Vagina (tissue), 2 donors: ENCODE measurements around the gene IZUMO2. TPM values are rescaled to one million over a fixed set of nuclear protein-coding genes. Genes with fewer than 3 reads are reported as not detected.

Experiments used
- DNase-seq, 2 donors: peaks; one replicate each; pipeline ENCODE4 v3.0.0-alpha.2; 2017; ENCODE audit errors: extremely low spot score in 2 of 2
- H3K27ac ChIP-seq: fragments of 200-600 bp; sonication (generic); one replicate; pipeline ENCODE4 v1.5.1; 2019
- H3K27me3 ChIP-seq: fragments of 200-600 bp; sonication (generic); one replicate; pipeline ENCODE4 v1.5.1; 2019
- H3K36me3 ChIP-seq, 2 donors: fragments of 200-600 bp; sonication (generic); one replicate each; pipeline ENCODE4 v1.5.1; 2017 to 2019
- H3K4me1 ChIP-seq: fragments of 200-600 bp; sonication (generic); one replicate; pipeline ENCODE4 v1.5.1; 2019
- H3K4me3 ChIP-seq, 2 donors: fragments of 200-600 bp; sonication (generic); 1 replicate in 1 of 2; 2 replicates in 1 of 2; pipeline ENCODE4 v1.5.1; 2016 to 2019
- H3K9me3 ChIP-seq: fragments of 200-600 bp; sonication (generic); one replicate; pipeline ENCODE4 v1.5.1; 2019
- CTCF ChIP-seq, 3 experiments: fragments of 450-650 bp in 2 of 3; fragments of 200-600 bp in 1 of 3; sonication (generic) in 1 of 3; IDR thresholded peaks; one replicate each; pipeline ENCODE4 v1.5.1; 2017 to 2019; ENCODE audit warnings: antibody characterized with exemption in 3 of 3, mild to moderate bottlenecking in 2 of 3, moderate library complexity in 2 of 3
- POLR2A ChIP-seq, 2 donors: fragments of 450-650 bp; IDR thresholded peaks; one replicate each; pipeline ENCODE4 v1.6.1; 2017; ENCODE audit warnings: antibody characterized with exemption in 2 of 2, mild to moderate bottlenecking in 2 of 2, moderate library complexity in 2 of 2
- POLR2AphosphoS5 ChIP-seq, 2 donors: sonication (generic); formaldehyde crosslinking; IDR thresholded peaks; one replicate each; pipeline ENCODE4 v1.9.0; 2017; ENCODE audit warnings: antibody characterized with exemption in 2 of 2, mild to moderate bottlenecking in 2 of 2, low read depth in 1 of 2; ENCODE audit not compliant: insufficient read depth in 1 of 2
- intact Hi-C: fragments of 100-400 bp; cut with DNase I; formaldehyde crosslinking; loops from one replicate; pipeline ENCODE4 v1.15.1; 2023
- total RNA-seq: library from RNA; depleted of rRNA; stranded (reverse); fragments of >200 nt; gene quantifications from one replicate; pipeline ENCODE4 v1.2.3, GENCODE V29; 2016

IZUMO2 gene
- total RNA-seq, 1 donor from 2014 or later, result not detected

- no peaks in the 10 kb centered on the region for H3K27me3 ChIP-seq
Measured at GRCh38 chr19:50199259-50199555, 36.1 kb upstream of the IZUMO2 start.

GRCh38 chr19:50198431-50199258 is 35.6 kb upstream of the IZUMO2 start:
- H3K4me3 ChIP-seq, result no peak overlapping the region
- intact Hi-C loops, result no loop called here
- TF ChIP-seq POLR2AphosphoS5 (IDR thresholded peaks at IDR 0.05; ENCODE audit: insufficient read depth in 1 of 2, low read depth in 1 of 2), result no peak
- no peak for TF ChIP-seq CTCF (IDR thresholded peaks at IDR 0.05)
- TF ChIP-seq POLR2A (IDR thresholded peaks at IDR 0.05), result no peak
- no peaks in the 10 kb centered on the region for H3K36me3 ChIP-seq
- H3K27me3 ChIP-seq, result no peaks in the 10 kb centered on the region
- no peak for DNase-seq
- no peak overlapping the region for H3K27ac ChIP-seq
- H3K9me3 ChIP-seq, result no peaks in the 10 kb centered on the region
- peaks cover 18% of the 10 kb centered on the region for H3K4me1 ChIP-seq

More at GRCh38 chr19:50199259-50199555, 36.1 kb upstream of the IZUMO2 start:
- Histone ChIP-seq H3K4me1 (peaks cover 20% of the 10 kb centered on the region), H3K4me3 (no peak overlapping the region), H3K27ac (no peak overlapping the region), H3K36me3 (no peaks in the 10 kb centered on the region), H3K9me3 (no peaks in the 10 kb centered on the region)
- no peak for TF ChIP-seq POLR2AphosphoS5 (IDR thresholded peaks at IDR 0.05; ENCODE audit: insufficient read depth in 1 of 2, low read depth in 1 of 2)
- no peak for TF ChIP-seq POLR2A (IDR thresholded peaks at IDR 0.05)
- TF ChIP-seq CTCF (IDR thresholded peaks at IDR 0.05), result no peak
- no peak for DNase-seq
- intact Hi-C loops, result no loop called here

- Histone ChIP-seq H3K27ac (no peak overlapping the region), H3K9me3 (no peaks in the 10 kb centered on the region), H3K4me3 (no peak overlapping the region), H3K4me1 (peaks cover 11% of the 10 kb centered on the region), H3K36me3 (no peaks in the 10 kb centered on the region), H3K27me3 (no peaks in the 10 kb centered on the region)
- TF ChIP-seq CTCF (IDR thresholded peaks at IDR 0.05) (no peak), POLR2A (IDR thresholded peaks at IDR 0.05) (no peak), POLR2AphosphoS5 (IDR thresholded peaks at IDR 0.05; ENCODE audit: insufficient read depth in 1 of 2, low read depth in 1 of 2) (no peak)
- intact Hi-C loops, result no loop called here
- no peak for DNase-seq
Measured at GRCh38 chr19:50197348-50197747, 34.3 kb upstream of the IZUMO2 start.

- TF ChIP-seq POLR2AphosphoS5 (IDR thresholded peaks at IDR 0.05; ENCODE audit: insufficient read depth in 1 of 2, low read depth in 1 of 2) (no peak), CTCF (IDR thresholded peaks at IDR 0.05) (no peak), POLR2A (IDR thresholded peaks at IDR 0.05) (no peak)
- no peaks in the 10 kb centered on the region for H3K9me3 ChIP-seq
- H3K27me3 ChIP-seq, result no peaks in the 10 kb centered on the region
- H3K4me3 ChIP-seq, result no peak overlapping the region
- peaks cover 11% of the 10 kb centered on the region for H3K4me1 ChIP-seq
- H3K36me3 ChIP-seq, result no peaks in the 10 kb centered on the region
- DNase-seq, result no peak
- intact Hi-C loops, result no loop called here
- H3K27ac ChIP-seq, result no peak overlapping the region
Measured at GRCh38 chr19:50196322-50196932, 33.3 kb upstream of the IZUMO2 start.

GRCh38 chr19:50195224-50195623 is 32.1 kb upstream of the IZUMO2 start:
- TF ChIP-seq POLR2A (IDR thresholded peaks at IDR 0.05), result no peak
- TF ChIP-seq CTCF (IDR thresholded peaks at IDR 0.05), result no peak
- TF ChIP-seq POLR2AphosphoS5 (IDR thresholded peaks at IDR 0.05; ENCODE audit: insufficient read depth in 1 of 2, low read depth in 1 of 2), result no peak
- peaks cover 11% of the 10 kb centered on the region for H3K4me1 ChIP-seq
- no peak for DNase-seq
- no peaks in the 10 kb centered on the region for H3K27me3 ChIP-seq
- H3K27ac ChIP-seq, result no peak overlapping the region
- no peaks in the 10 kb centered on the region for H3K9me3 ChIP-seq
- H3K36me3 ChIP-seq, result no peaks in the 10 kb centered on the region
- H3K4me3 ChIP-seq, result no peak overlapping the region
- intact Hi-C loops, result no loop called here
